HG02884 (cell line): ENCODE data around the gene ACAD8.

Experiments
- ATAC-seq: cut with Tn5 transposase; IDR thresholded peaks from one replicate; pipeline ENCODE4 v1.9.1; 2021; ENCODE audit warnings: mild to moderate bottlenecking, moderate library complexity; ENCODE audit not compliant: unreplicated experiment

Gene ACAD8

DNA sequence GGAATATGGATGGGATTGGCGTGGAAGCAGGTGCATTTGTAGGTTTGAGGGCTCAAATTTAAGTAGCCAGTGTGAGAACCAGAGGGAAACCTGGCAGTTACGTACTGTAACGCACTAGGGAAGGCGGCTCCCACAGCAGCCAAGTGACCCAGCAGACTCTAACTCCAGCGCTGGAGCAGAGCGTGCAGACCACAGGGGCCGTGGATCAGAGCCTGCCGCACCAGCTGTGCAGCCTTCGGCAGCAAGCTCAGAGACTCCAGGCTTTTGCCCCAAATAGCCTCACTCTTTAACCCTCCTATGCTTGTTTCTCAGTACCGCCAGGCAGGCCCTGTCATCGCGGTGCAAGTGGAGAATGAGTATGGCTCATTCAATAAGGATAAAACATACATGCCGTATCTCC lies 35.1 kb downstream of the ACAD8 start:
- ATAC-seq = no peak

DNA sequence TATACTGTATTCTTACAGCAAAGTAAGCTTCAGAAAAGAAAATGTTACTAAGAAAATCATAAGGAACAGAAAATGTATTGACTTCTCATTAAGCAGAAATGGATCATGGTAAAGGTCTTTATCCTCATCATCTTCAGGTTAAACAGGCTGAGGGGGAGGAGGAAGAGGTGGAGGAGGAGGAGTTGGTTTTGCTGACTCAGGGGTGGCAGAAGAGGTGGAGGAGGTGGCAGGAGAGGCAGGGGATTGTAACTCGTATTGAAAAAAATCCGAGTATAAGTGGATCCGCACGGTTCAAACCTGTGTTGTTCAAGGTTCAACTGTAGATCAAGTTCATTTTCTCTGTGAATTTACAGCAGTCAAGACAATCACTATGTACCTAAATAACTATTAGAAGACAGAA lies 35.8 kb downstream of the ACAD8 start:
- no peak for ATAC-seq

DNA sequence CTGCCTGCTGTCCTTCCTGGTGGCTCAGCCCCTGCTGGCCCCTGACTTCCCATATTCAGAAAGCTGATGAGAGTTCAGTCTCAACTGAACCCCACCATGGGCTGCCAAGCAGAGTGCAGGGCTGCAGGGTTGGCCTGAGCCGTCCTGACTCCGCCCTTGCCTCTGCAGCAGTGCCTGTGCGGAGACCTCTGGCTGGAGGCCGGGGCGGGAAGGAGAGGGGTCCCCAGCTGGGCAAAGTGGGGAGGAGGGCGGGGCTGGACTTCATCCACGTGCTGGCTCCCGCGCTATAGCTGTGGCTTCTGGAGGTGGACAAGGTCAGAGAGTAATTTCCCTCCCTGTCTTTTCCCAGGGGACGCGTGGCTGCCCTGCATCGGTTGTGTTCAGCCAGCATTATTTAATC lies 36.4 kb downstream of the ACAD8 start:
- ATAC-seq = no peak

DNA sequence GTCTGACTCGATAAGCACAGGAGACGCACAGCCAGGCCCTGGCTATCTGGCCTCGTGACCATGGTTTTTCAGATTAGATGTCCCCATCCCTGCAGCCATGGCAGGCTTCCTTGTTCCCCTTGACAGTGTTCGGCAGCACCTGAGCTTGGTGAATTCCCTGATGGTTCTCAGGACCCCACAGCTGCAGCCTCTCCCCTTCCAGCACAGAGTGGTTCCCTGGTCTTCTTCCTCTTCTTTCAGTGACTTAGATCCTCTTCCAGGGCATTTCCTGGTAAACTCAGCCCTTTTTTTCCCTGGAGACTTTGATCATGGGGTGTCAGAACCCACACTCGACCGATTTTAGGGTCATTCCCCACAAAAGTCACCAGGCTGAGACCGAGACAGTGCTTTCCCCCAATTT lies 37.3 kb downstream of the ACAD8 start:
- no peak for ATAC-seq

DNA sequence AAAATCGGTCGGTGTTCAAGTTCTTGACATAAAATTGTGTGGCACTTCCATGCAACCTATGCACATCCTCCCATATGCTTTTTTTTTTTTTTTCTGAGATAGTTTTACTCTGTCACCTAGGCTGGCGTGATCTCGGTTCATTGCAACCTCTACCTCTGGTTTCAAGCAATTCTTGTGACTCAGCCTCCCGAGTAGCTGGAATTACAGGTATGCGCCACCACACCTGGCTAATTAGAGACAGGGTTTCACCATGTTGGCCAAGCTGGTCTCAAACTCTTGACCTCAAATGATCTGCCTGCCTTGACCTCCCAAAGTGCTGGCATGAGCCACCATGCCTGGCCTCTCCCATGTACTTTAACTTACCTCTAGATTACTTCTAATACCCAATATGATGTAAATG lies 37.8 kb downstream of the ACAD8 start:
- ATAC-seq = no peak

DNA sequence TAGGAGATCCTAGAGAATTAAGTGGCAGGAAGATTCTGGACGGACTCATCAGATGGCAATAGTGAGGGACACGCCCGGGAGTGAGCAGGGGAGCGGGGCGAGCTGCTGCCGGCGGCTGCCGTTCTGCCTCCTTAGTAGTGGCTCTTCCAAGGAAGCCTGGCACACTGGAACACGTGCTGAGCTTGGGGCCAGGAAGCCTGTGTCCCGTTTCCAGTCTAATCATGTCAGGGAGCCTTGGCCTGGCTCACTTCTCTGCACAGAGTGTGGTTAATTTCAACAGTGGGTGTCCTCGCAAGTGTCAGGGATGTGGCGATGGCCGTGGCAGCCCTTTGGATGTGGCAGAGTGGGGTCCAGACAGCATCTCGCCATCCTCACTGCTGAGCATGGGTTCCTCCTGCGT lies 39.3 kb downstream of the ACAD8 start:
- no peak for ATAC-seq

DNA sequence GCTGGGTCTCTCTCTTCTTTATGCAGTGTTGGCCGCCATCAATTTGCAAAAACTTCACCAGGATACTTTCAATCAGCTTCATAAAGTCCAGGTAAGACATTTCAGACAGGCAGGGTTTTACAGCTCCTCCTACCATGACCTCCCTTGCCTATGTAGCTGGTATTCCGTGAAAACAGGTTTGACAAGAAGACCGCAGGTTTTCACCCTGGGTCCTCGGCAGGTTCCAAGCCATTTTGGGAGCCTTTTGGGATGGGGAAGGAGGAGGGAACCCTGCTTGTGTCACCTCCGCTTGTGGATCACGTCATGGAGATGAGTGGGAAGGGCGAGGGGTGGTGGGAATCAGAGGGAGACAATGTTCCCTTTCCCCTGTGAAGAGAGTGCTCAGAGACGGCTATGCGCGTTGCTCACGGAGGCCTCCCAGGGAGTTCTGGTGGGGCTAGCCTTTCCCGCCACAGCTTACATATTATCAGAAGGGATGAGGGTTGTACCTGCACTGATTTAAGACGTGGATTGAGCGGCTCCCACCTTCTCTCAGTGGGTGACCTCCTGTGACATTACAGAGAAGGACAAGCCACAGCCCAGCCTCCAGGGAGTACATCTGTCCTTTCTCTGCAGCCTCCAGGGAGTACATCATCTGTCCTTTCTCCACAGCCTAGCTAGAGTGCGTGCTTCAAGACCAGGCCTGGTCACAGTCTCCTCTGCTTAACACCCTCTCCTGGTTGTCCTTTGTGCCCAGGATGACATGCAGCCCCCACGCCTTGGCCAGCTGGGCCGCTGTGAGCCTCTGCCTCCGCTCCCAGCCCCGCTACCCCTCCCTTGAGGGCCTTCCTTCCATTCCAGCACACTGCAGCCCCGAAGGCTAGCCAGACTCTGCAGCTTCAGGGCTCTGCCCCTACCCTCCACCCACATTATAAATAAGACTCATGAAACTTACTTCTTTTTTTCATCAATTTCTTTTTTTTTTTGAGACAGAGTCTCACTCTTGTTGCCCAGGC lies 40.0 kb downstream of the ACAD8 start:
- no peak for ATAC-seq

DNA sequence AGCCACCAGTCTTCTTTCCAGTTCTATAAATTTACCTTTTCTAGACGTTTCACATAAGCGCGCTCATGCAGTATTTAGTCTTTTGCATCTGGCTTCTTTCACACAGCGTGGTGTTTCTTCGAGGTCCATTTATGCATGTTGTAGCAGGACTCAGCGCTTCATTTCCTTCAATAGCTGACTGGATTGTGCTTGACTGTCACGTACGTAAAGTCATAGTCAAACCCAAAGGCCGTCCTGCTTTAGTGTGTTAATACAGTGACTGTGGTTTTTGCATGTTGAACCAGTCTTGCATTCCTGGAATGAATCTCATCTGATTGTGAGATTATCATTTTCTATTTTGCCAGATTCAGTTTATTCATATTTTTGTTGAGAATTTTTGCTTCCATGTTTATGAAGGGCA lies 41.3 kb downstream of the ACAD8 start:
- ATAC-seq = no peak

DNA sequence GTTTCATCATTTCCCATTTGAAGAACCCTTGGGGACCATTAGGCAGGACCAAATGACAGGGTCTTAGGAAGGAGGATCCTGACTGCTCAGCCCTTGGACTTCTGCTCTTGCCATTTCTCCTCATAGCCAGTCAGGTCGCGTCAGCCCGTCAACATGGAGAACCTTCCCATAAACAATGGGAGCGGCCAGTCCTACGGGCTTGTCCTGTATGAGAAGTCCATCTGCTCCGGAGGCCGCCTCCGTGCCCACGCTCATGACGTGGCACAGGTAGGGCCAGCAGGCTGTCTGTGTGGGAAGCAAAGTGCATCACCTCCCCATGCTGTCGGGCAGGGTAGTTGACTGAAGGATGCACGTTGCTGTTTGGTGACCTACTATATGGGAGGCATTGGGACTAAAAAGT lies 58.9 kb downstream of the ACAD8 start:
- ATAC-seq = no peak

DNA sequence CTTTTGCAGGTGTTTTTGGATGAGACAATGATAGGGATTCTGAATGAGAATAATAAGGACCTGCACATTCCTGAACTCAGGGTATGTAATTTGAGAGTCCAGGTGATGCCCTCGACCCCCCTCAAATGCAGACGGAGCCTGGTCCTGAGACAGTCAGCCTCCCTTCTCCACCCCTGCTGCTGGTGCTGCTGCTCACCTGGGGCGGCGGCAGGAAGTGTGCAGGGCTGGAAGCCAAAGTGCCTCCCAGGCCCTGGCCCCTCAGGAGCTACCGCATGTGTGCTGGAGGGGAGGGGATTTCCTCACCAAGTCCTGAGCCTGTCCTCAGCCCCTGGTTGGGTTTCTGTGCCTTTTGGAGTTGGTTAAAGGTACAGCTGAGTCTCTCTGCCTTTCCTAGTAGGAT lies 59.4 kb downstream of the ACAD8 start:
- no peak for ATAC-seq

DNA sequence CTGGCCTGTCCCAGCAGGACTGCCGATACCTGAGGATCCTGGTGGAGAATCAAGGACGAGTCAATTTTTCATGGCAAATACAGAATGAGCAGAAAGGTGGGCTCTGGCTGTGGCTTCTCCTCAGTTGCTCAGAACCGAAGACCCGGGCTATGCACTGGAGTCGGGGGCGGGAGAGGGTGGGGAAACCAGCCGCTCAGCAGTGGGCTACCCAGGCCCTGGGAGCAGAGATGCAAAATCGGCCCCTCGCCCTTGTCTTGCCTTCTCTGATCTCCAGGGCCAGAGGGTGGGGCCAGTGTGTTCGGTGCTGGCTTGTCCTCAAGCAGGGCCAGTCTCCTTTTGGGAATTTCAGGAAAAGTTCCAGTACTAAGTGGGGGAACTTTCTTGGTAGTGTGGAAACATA lies 60.0 kb downstream of the ACAD8 start:
- no peak for ATAC-seq

DNA sequence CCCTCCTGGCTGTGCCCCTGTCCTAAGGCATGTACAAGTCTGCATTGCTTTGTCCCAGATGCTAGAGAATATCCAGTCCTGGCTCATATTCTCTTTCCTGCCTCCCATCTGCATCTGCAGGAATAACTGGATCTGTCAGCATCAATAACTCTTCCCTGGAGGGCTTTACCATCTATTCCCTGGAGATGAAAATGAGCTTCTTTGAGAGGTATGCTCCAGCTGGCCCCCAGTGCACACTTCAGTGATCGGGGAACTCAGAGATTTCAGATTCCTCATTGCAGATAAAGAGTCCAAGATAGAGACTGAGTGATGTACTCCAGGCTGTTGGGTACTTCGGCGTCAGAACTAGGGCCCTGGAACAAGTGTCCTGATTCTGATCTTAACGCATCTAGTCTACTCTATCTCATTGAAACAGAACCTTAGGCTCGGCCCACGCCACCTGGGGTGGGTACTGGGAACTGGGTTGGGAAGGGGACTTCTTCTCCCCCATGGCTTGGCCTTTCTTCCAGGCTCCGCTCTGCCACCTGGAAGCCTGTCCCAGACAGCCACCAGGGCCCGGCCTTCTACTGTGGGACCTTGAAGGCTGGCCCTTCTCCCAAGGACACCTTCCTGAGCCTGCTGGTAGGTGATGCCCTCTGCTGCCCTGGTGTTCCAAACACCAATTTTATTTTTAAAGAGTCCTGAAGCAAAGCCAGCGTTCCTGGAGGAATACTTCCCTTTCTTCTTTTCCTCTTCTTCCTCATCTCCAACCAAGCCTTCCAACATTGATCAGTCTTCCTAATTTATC lies 60.6 kb downstream of the ACAD8 start:
- no peak for ATAC-seq
